ENCODE data around the gene VWDE.

DNA sequence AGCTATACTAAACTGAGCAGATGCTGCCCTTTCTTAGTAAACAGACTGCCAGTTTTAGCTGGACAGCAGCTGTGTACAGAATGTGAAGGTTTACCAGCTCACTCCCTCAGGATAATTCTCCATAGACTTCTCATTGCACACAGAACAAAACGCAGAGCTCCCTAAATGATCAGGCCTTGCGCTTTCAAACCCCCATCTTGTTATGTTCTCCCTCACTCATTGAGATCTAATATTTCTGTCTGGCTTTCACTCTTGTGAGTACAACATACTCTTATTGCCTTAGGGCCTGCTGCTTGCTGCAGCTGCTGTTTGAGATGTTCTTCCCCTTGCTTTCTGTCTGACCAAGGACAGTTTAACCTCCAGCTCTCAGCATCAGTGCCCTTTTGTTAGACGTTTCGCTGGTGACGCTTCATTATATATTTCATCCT is 17.3 kb downstream of the VWDE start:
- TF ChIP-seq POLR2A (IDR thresholded peaks at IDR 0.05; ENCODE audit: low read depth, low read length), result no peak
- no peak for TF ChIP-seq POLR2AphosphoS5 (IDR thresholded peaks at IDR 0.05; ENCODE audit: low read depth, low read length)

Measured in GM12892 (cell line).